Thoracic aorta (tissue), 2 donors: Measurements from ENCODE around the gene RAP1GAP2. TPM values are rescaled to one million over a fixed set of nuclear protein-coding genes. Genes with fewer than 3 reads are reported as not detected.
"Not testable (repeated sequence)": the region's sequence is repeated elsewhere in the genome, so short reads cannot be mapped to it uniquely, and the experiment has no call there.

Source experiments
- ATAC-seq: fragments of 150-250 bp; one replicate; pipeline ENCODE4 v1.8.0; 2017; ENCODE audit warnings: low read depth; ENCODE audit not compliant: insufficient number of reproducible peaks, low FRiP score
- DNase-seq: peaks from one replicate; pipeline ENCODE4 v3.0.0-alpha.2; 2020; ENCODE audit warnings: low spot score
- H3K27ac ChIP-seq, 2 donors: fragments of 200-600 bp; sonication (generic); 1 replicate in 1 of 2; 2 replicates in 1 of 2; pipeline ENCODE4 v1.5.1; 2016; ENCODE audit warnings: mild to moderate bottlenecking in 2 of 2, moderate library complexity in 2 of 2
- H3K27me3 ChIP-seq: fragments of 200-600 bp; sonication (generic); replicated peaks from 2 replicates; pipeline ENCODE4 v1.6.0; 2016; ENCODE audit warnings: mild to moderate bottlenecking; ENCODE audit not compliant: insufficient read depth
- H3K36me3 ChIP-seq: fragments of 200-600 bp; sonication (generic); one replicate; pipeline ENCODE4 v1.5.1; 2016
- H3K4me1 ChIP-seq, 2 donors: fragments of 200-600 bp; sonication (generic); 1 replicate in 1 of 2; 2 replicates in 1 of 2; pipeline versions ENCODE4 v1.5.1 to v1.6.0; 2016; ENCODE audit warnings: low read depth in 2 of 2, mild to moderate bottlenecking in 1 of 2; ENCODE audit not compliant: control insufficient read depth in 1 of 2
- H3K4me3 ChIP-seq: fragments of 200-600 bp; sonication (generic); 2 replicates; pipeline ENCODE4 v1.5.1; 2016; ENCODE audit warnings: mild to moderate bottlenecking
- H3K9me3 ChIP-seq: fragments of 200-600 bp; sonication (generic); 2 replicates; pipeline ENCODE4 v1.5.1; 2016
- CTCF ChIP-seq: fragments of 200-600 bp; sonication (generic); IDR thresholded peaks from one replicate; pipeline ENCODE4 v1.5.1; 2019; ENCODE audit warnings: antibody characterized with exemption
- total RNA-seq, 2 donors: library from RNA; depleted of rRNA; stranded (reverse); fragments of >200 nt; gene quantifications; one replicate each; pipeline versions ENCODE4 v1.1.0 to v1.2.3, GENCODE V29; 2016

RAP1GAP2 gene
- total RNA-seq, 2 donors from 2014 or later, result 10.0 to 12.4 TPM

GRCh38 chr17:2782055-2782454 is 14.2 kb upstream of the RAP1GAP2 start:
- H3K9me3 ChIP-seq, result no peaks in the 10 kb centered on the region
- no peak for TF ChIP-seq CTCF
- no peaks in the 10 kb centered on the region for H3K4me1 ChIP-seq
- H3K36me3 ChIP-seq, result no peaks in the 10 kb centered on the region
- no peak for ATAC-seq
- no peaks in the 10 kb centered on the region for H3K27me3 ChIP-seq
- H3K4me3 ChIP-seq, result no peak overlapping the region
- DNase-seq, result no peak
- no peak overlapping the region for H3K27ac ChIP-seq

DNA sequence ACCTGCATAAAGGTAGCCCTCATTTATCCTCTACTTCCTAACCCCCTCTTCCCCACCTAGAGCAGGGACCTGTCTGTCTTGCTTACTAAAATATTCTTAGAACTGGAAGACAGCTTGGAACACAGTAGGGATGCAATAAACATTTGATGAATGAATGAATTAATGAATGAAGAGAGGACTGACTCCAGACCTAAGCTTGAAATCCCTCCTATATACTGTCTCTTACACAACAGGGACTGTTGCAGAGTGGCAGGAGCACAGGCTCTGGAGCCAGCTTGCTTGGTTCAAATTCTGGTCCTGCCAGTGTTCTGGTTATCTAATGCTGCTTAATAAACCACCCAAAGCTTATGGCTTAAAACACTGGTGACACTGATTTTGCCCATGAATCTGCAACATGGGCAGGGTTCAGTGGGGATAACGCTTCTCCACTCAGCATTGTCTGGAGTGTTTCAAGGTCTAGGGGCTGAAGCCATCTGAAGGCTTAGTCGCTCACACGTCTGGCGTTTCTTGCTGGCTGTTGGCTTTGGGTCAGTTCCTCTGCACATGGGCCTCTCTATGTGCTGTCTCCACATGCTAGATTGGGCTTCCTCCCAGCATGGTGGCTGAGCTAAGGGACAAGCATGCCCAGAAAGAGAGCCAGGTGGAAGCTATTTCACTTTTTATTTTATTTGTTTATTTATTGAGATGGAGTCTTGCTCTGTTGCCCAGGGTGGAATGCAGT is 12.8 kb upstream of the RAP1GAP2 start:
- no peaks in the 10 kb centered on the region for H3K27me3 ChIP-seq
- ATAC-seq (no peak), DNase-seq (no peak)
- H3K4me3 ChIP-seq, result no peak overlapping the region
- H3K27ac ChIP-seq, result no peak overlapping the region
- no peak for TF ChIP-seq CTCF
- H3K4me1 ChIP-seq, result no peaks in the 10 kb centered on the region
- no peaks in the 10 kb centered on the region for H3K9me3 ChIP-seq
- no peaks in the 10 kb centered on the region for H3K36me3 ChIP-seq

GRCh38 chr17:2784864-2785263 is 11.4 kb upstream of the RAP1GAP2 start:
- no peak overlapping the region for H3K27ac ChIP-seq
- ATAC-seq (no peak), DNase-seq (no peak)
- H3K27me3 ChIP-seq, result no peaks in the 10 kb centered on the region
- no peak for TF ChIP-seq CTCF
- H3K4me1 ChIP-seq, result no peaks in the 10 kb centered on the region
- H3K4me3 ChIP-seq, result no peak overlapping the region
- no peaks in the 10 kb centered on the region for H3K9me3 ChIP-seq
- H3K36me3 ChIP-seq, result no peaks in the 10 kb centered on the region

GRCh38 chr17:2785376-2785775 is 10.9 kb upstream of the RAP1GAP2 start:
- not testable (repeated sequence) for H3K27me3 ChIP-seq, H3K4me3 ChIP-seq, H3K4me1 ChIP-seq, H3K36me3 ChIP-seq, H3K9me3 ChIP-seq, DNase-seq, ATAC-seq, H3K27ac ChIP-seq

GRCh38 chr17:2786176-2786881 is 9.9 kb upstream of the RAP1GAP2 start:
- no peak for DNase-seq
- no peaks in the 10 kb centered on the region for H3K36me3 ChIP-seq
- peak; percentile 13 for TF ChIP-seq CTCF
- no peaks in the 10 kb centered on the region for H3K4me1 ChIP-seq
- no peaks in the 10 kb centered on the region for H3K9me3 ChIP-seq
- H3K4me3 ChIP-seq, result no peak overlapping the region
- no peaks in the 10 kb centered on the region for H3K27me3 ChIP-seq
- H3K27ac ChIP-seq, result no peak overlapping the region
- no peak for ATAC-seq
